HL-60 (cell line): ENCODE data around the gene ROGDI.

Source experiments
- DNase-seq, 2 experiments: peaks; one replicate each; pipeline ENCODE4 v3.0.0-alpha.2; 2010 to 2020; ENCODE audit warnings: low read depth in 1 of 2, low spot score in 1 of 2
- H3K27ac ChIP-seq: fragments of 250-450 bp; sonication (Bioruptor Pico); replicated peaks from 2 replicates; pipeline ENCODE4 v1.5.1; 2020; ENCODE audit warnings: mild to moderate bottlenecking, moderate library complexity
- H3K27me3 ChIP-seq: fragments of 250-450 bp; sonication (Bioruptor Pico); 2 replicates; pipeline ENCODE4 v1.5.1; 2021; ENCODE audit warnings: mild to moderate bottlenecking, moderate library complexity; ENCODE audit not compliant: insufficient read depth, poor library complexity, severe bottlenecking
- H3K4me3 ChIP-seq: replicated peaks from 2 replicates; pipeline ENCODE4 v1.5.1; 2011; ENCODE audit warnings: mild to moderate bottlenecking, control low read depth, low read length; ENCODE audit not compliant: insufficient read depth
- CTCF ChIP-seq: IDR thresholded peaks from one replicate; pipeline ENCODE4 v1.5.1; 2011; ENCODE audit warnings: low read length, control low read depth, inconsistent platforms; ENCODE audit not compliant: insufficient read depth
- GABPA ChIP-seq: IDR thresholded peaks from 2 replicates; pipeline ENCODE4 v1.6.1; 2012; ENCODE audit warnings: low read depth
- POLR2AphosphoS5 ChIP-seq: IDR thresholded peaks from 2 replicates; pipeline ENCODE4 v1.6.1; 2012; ENCODE audit warnings: low read depth
- REST ChIP-seq: IDR thresholded peaks from 2 replicates; pipeline ENCODE4 v1.6.1; 2012; ENCODE audit warnings: low read depth; ENCODE audit not compliant: insufficient replicate concordance
- SPI1 ChIP-seq: IDR thresholded peaks from 2 replicates; pipeline ENCODE4 v1.6.1; 2012; ENCODE audit warnings: low read depth, mild to moderate bottlenecking, borderline replicate concordance
- long read RNA-seq: library from polyadenylated mRNA; unstranded; transcript quantifications from one replicate; pipeline ENCODE4 v2.0.0, GENCODE V29; 2020

Gene ROGDI, protein sequence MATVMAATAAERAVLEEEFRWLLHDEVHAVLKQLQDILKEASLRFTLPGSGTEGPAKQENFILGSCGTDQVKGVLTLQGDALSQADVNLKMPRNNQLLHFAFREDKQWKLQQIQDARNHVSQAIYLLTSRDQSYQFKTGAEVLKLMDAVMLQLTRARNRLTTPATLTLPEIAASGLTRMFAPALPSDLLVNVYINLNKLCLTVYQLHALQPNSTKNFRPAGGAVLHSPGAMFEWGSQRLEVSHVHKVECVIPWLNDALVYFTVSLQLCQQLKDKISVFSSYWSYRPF
- long read RNA-seq, transcript ROGDI-201 (11 exons, 1,735 nt), result minor isoform, 14 of 62 reads
- long read RNA-seq, transcript ROGDI-213 (7 exons, 2,684 nt), result minor isoform, 7 of 62 reads
- long read RNA-seq, transcript ROGDI-209 (10 exons, 1,362 nt), result major isoform, 19 of 62 reads
- long read RNA-seq, partial matches to known transcripts, result 6 of 62 reads
- long read RNA-seq, other reads (novel, unspliced or antisense), result 16 of 62 reads

- TF ChIP-seq REST, result no peak
- no peak for TF ChIP-seq SPI1
- TF ChIP-seq GABPA, result no peak
- TF ChIP-seq CTCF, result no peak
- no peak for TF ChIP-seq POLR2AphosphoS5
- Histone ChIP-seq H3K4me3 (peak within 1 kb of the TSS; percentile 71), H3K27me3 (no peaks in the 10 kb centered on the region), H3K27ac (peak within 1 kb of the TSS; percentile 85)
- peak; percentile 61 to 82 for DNase-seq
These were observed at the start of gene ROGDI for GRCh38 chr16:4801962-4802658. Gene ROGDI, minus strand, starts transcription at chr16:4802633. Its CDS starts 62 bp downstream, at chr16:4802571.

- DNase-seq, result no peak
- no peak for TF ChIP-seq POLR2AphosphoS5
- TF ChIP-seq CTCF, result no peak
- no peak for TF ChIP-seq GABPA
- TF ChIP-seq REST, result no peak
- TF ChIP-seq SPI1, result no peak
- no peaks in the 10 kb centered on the region for H3K27me3 ChIP-seq
- H3K27ac ChIP-seq, result no peak overlapping the region
- no peak overlapping the region for H3K4me3 ChIP-seq
These were observed 47.8 kb upstream of the ROGDI start for GRCh38 chr16:4850211-4850610.

- Histone ChIP-seq H3K4me3 (peak overlapping the region; percentile 66), H3K27ac (peak overlapping the region; percentile 97), H3K27me3 (no peaks in the 10 kb centered on the region)
- TF ChIP-seq REST, result peak; percentile 20
- TF ChIP-seq SPI1, result no peak
- TF ChIP-seq POLR2AphosphoS5, result no peak
- 0 out of 2 replicates have a peak, but pooled peaks have one; percentile 24 for TF ChIP-seq GABPA
- peak in 1 of 2 experiments; percentile 46 for DNase-seq
These were observed 45.5 kb upstream of the ROGDI start for GRCh38 chr16:4847774-4848587.
